Ureter (tissue), 1 donor: Measurements from ENCODE around the gene SH3RF2. TPM values are rescaled to one million over a fixed set of nuclear protein-coding genes. Genes with fewer than 3 reads are reported as not detected.
"Not testable (repeated sequence)": the region's sequence is repeated elsewhere in the genome, so short reads cannot be mapped to it uniquely, and the experiment has no call there.

Experiments
- DNase-seq: peaks from one replicate; pipeline ENCODE4 v3.0.0-alpha.2; 2020; ENCODE audit warnings: low spot score
- total RNA-seq: library from RNA; stranded (reverse); gene quantifications from one replicate; pipeline ENCODE4 v1.2.4, GENCODE V29; 2023
- donor health status: DM: yes; HTN: yes; CAD: no.

Gene SH3RF2
- total RNA-seq, 1 donor from 2014 or later = 9.5 TPM

DNA sequence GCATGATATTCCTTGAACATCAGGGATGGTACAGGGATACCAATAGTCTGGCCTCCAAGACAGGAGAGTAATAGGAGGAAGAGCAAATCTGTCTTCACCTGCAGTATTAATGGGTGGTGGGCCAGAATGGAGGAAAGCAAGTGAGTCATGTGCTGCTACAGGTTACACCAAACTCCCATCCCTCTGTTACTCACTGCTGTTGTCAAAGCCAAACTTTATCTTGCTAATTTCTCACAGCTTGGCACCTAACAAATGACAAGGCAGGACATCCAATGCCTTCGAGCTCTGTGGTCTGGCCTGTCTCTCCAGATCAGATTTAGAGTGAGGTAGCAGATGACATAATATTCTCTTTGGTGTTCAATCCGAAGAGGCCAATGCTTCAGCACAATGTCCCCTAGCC lies 142.2 kb downstream of the SH3RF2 start:
- no peak for DNase-seq

DNA sequence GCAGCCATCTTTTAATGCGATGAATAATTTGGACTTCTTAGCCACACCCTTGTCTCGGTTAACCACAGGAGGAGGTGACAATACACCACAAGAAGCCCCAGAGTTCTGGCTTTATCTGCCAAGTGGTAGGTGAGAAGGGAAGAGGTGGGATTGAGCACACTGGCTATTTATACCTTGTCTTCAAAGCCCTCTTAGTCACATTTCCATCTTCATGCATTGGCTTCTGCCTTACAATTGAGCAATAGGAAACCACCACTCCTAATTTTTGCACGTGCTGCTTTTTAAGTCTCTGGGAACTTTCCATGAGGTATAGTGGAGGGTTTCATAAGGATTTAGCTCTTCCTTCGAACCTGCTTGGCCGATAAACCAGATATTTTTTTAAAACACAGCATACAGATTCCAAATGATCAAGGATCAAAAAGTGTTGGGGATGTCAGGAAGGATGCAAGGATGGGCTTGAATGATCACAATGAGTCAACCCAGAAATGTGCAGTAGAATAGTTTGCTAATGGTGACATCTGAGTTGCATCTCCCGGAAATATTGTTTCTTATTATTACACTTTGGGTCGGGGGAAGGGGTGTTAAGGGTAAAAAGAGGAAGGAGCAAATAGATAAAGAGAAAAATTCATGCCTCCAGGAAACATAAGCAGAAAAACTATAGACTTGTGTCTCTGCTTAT lies 143.5 kb downstream of the SH3RF2 start:
- no peak for DNase-seq

DNA sequence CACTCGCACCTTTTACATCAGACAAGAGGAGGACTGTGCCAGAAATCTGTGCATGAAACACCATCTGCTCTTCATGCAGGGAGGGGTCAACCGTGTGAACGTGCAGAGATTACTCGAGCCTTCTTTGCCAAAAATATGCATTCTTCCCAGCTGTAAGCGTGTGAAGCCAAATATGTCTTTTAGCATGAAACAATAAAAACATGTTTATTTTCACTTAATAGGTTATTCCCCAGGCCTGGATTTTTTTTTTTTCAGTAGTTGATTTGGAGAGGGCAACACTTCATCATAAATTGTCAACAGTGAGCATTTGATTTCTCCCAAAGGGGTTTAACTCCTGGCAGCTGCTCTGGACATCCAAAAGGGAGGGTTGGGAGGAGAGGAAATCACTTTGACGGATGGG lies 145.2 kb downstream of the SH3RF2 start:
- DNase-seq = no peak

DNA sequence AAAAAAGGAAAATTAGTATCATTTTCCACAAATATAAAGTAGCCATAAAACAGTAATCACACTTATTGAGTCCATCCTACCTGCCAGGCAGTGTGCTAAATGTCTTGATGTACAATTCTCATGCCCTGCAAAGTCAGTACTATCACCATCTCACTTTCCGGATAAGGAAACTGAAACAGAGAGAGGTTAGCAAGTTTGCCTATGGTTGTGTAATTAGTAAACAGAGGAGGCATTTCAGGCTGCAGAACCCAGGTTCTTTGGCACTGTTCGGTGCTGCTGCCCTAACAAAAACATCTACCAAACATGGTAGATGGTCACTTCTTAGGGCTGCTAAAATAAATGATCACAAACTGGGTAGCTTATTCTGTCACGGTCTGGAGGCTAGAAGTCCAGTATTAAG lies 146.4 kb downstream of the SH3RF2 start:
- no peak for DNase-seq

DNA sequence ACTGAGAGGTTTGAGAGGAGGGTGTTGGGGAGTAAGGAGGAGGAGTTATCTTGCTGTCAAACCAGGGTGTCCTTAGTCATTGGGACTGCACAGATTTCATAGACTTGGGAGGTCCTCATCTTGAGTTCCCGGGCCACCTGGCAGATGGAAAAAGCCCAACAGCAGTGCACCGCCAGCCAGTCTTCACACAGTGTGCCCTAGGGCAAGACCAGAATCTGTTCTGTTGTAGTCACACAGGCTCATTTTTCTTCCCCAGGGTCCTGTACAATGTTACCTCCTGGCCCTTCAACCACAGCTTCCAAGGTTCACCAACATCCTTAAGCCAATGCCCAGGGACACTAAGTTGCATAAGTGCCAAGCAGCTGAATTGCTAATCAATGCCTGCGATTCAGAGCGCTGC lies 148.0 kb downstream of the SH3RF2 start:
- DNase-seq = no peak

- no peak for DNase-seq
Measured at GRCh38 chr5:146088098-146088497, 151.7 kb downstream of the SH3RF2 start.

DNA sequence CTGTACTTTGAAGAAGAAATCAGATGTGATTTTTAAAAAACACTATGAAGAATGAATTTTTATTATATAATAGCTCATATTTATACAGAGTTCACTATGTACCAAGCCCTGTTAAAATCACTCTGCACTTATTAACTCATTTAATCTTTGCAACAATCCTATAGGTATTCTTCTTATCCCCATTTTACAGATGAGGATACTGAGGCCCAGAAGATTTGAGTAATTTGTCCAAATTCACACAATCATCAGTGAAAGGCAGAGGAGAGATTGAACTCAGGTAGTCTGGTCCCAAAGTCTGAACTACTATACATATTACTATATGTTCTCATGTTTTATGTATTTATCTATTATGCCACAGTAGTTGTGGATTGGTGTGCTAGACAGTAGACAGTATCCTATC lies 152.9 kb downstream of the SH3RF2 start:
- no peak for DNase-seq

GRCh38 chr5:146091881-146092280 lies 155.5 kb downstream of the SH3RF2 start:
- no peak for DNase-seq

DNA sequence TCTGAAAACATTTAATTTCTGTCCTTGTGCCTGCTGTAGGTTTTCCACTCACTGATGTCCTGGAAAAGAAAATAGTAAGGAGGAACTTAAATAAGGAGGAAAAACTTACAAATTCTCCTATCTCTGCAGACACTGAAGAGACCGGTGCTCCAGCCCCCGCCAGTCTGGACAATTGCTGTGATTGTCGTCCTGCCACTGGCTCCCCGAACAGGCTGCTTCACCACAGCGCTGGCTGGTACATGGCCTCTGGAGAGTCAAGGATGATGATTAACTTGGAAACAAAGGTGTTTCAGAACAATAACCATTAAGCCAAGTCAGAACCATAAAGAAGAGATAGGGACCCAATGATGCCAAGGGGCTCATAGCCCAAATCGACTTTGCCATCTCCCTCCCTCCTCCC lies 161.7 kb downstream of the SH3RF2 start:
- no peak for DNase-seq

DNA sequence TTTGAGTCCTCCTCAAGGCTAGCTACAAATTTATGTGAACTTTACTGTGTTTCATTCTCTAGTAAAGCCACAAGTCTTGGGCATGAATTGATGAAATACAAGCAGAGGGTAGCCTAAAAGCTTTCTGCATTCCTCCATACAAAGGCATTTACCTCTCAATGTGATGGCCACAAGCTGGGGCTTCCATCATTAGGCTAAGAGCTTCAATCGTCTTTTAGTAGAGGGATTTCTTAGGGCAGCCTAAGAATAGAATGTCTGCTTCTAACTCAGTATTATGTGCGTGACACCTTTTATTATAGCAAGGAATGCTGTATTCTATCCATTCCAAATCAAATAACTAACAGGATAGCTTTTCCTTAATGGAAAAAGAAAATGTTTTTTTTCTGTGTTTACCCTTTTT lies 165.3 kb downstream of the SH3RF2 start:
- no peak for DNase-seq

DNA sequence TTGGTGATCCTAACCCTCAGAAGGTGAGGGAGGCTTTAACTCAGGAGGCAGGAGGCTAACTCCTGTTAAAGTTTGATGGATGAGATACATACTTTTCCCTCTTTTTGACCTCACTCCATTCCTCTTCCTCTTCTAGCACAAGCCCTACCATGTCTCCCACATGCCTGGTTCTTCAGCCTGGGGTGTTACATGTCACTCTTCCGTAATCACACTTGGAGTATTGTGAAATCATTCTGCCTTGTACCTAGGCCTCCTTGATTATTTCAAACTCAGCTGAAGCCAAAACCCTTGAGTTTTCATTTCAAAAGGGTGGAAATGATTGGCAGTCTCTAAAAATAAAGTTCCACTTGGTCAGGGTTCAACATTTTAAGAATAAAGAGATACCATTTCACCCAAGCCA lies 167.2 kb downstream of the SH3RF2 start:
- no peak for DNase-seq

DNA sequence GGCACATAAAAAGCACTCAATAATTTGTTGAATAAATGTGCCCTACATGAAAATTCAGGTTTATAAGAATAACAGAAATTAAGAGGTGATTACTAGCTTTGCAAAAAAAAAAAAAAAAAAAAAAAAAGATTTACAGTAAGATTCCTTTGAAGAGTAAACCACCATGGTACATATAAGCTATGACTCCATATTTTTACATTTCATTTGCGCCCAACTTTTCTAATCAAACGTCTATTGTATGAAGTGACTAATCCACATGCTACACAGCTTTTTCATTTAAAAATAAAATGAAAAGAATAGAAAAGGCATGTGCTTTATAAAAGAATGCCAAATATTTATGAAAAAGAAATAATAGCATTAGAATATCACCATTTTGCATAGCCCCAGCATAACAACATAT lies 169.1 kb downstream of the SH3RF2 start, which contains the start of gene PLAC8L1:
PLAC8L1 (minus strand) TSS at position 101 of the 400 bp plus-strand sequence. CDS start 1,266 bp downstream, outside the sequence.
- no peak for DNase-seq

DNA sequence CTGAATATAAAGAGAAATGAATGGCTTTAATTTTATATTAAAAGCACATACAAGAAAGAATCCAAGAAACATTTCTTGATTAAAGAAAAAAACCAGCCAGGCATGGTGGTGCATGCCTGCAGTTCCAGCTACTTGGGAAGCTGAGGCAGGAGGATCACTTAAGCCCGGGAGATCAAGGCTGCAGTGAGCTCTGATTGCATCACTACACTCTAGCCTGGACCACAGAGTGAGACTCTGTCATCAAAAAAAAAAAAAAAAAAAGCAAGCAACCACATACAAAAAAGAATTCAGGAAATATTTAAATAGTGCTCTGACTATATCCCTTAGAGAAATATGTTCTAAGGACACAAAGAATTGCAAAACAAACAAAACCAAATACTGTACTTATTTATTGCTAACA lies 171.5 kb downstream of the SH3RF2 start:
- no peak for DNase-seq

GRCh38 chr5:146108870-146109269 lies 172.5 kb downstream of the SH3RF2 start:
- DNase-seq = not testable (repeated sequence)

DNA sequence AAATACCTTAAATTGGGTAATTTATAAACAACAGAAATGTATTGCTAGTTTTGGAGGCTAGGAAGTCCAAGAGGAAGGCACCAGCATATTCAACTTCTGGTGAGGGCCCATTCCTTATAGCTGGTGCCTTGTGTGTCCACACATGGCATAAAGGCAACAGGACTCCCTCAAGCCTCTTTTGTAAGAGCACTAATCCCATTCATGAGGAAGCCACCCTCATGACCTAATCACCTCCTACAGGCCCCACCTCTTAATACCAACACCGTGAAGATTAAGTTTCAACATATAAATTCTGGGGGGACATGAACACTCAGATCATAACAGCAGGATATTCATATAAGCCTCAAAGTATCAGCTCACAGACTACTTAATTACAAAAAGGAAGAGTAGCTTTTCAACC lies 173.0 kb downstream of the SH3RF2 start:
- no peak for DNase-seq

DNA sequence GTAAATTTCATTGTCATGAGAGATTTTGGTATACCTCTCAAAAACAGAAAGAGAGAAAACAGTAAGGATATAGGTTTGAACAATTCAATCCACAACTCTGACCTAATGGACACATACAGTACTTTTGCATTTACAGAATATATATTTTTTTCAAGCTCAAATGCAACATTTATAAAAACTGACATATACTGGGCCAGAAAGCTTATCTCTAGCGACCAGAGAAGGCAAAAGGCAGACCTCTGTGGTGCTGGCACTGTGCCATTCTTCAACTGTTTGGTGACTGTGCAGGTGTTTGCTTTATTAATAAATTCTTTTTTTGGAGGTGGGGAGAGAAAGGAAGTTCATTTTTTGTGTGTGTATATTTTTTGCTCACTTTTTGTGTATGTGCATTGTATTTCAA lies 175.0 kb downstream of the SH3RF2 start:
- no peak for DNase-seq

- DNase-seq = no peak
Measured at GRCh38 chr5:146112476-146112875, 176.1 kb downstream of the SH3RF2 start.

Other genes starting within 250 kb of the SH3RF2 start
- gene PRELID2, start 101.2 kb upstream of the SH3RF2 start, total RNA-seq = 28.2 TPM
- not detected for gene GRXCR2, start 63.6 kb upstream of the SH3RF2 start, total RNA-seq
- 1.1 TPM for gene PLAC8L1, start 169.0 kb downstream of the SH3RF2 start, total RNA-seq
- 141 TPM for gene LARS1, start 246.1 kb downstream of the SH3RF2 start, total RNA-seq